ENCODE data around the gene NUDT1. TPM values are rescaled to one million over a fixed set of nuclear protein-coding genes. Genes with fewer than 3 reads are reported as not detected.
A peak's percentile ranks its signal among the peaks of the same experiment; 100 is the strongest.

The NUDT1 gene
- polyA plus RNA-seq, 2 donors, result 24.7 to 41.0 TPM

- Histone ChIP-seq H3K36me3 (ENCODE audit: control insufficient read depth in 2 of 2, insufficient read depth in 2 of 2, low read length in 1 of 2) (peaks cover 2 to 23% of the 10 kb centered on the region in 2 donors), H3K27me3 (ENCODE audit: control insufficient read depth in 1 of 2, insufficient read depth in 2 of 2, low read length in 2 of 2) (no peaks in the 10 kb centered on the region), H3K27ac (ENCODE audit: low read depth in 2 of 2, low read length in 1 of 2) (no peak overlapping the region), H3K9me3 (ENCODE audit: control insufficient read depth in 2 of 2, insufficient read depth in 1 of 2, low read depth in 1 of 2, low read length in 1 of 2) (no peaks in the 10 kb centered on the region), H3K4me1 (ENCODE audit: control insufficient read depth in 2 of 2, insufficient read depth in 2 of 2, low read length in 1 of 2) (peaks cover 0 to 11% of the 10 kb centered on the region in 2 donors), H3K4me3 (ENCODE audit: low read depth in 1 of 2, low read length in 2 of 2) (no peak overlapping the region)
- WGBS, 2 donors, result 93 to 95% methylated on average over 7 of the region's 7 CpGs
These were observed 12.6 kb upstream of the NUDT1 start for GRCh38 chr7:2229467-2229866.

GRCh38 chr7:2230226-2230625, 11.8 kb upstream of the NUDT1 start:
- WGBS, 2 donors, result 92 to 94% methylated on average over 8 of the region's 8 CpGs
- peaks cover 0 to 8% of the 10 kb centered on the region in 2 donors for H3K4me1 ChIP-seq (ENCODE audit: control insufficient read depth in 2 of 2, insufficient read depth in 2 of 2, low read length in 1 of 2)
- no peaks in the 10 kb centered on the region for H3K27me3 ChIP-seq (ENCODE audit: control insufficient read depth in 1 of 2, insufficient read depth in 2 of 2, low read length in 2 of 2)
- no peak overlapping the region for H3K27ac ChIP-seq (ENCODE audit: low read depth in 2 of 2, low read length in 1 of 2)
- no peak overlapping the region for H3K4me3 ChIP-seq (ENCODE audit: low read depth in 1 of 2, low read length in 2 of 2)
- no peaks in the 10 kb centered on the region for H3K9me3 ChIP-seq (ENCODE audit: control insufficient read depth in 2 of 2, insufficient read depth in 1 of 2, low read depth in 1 of 2, low read length in 1 of 2)
- H3K36me3 ChIP-seq (ENCODE audit: control insufficient read depth in 2 of 2, insufficient read depth in 2 of 2, low read length in 1 of 2), result peaks cover 6 to 26% of the 10 kb centered on the region in 2 donors

GRCh38 chr7:2230882-2231281, 11.1 kb upstream of the NUDT1 start:
- Histone ChIP-seq H3K36me3 (ENCODE audit: control insufficient read depth in 2 of 2, insufficient read depth in 2 of 2, low read length in 1 of 2) (peaks cover 6 to 25% of the 10 kb centered on the region in 2 donors), H3K4me1 (ENCODE audit: control insufficient read depth in 2 of 2, insufficient read depth in 2 of 2, low read length in 1 of 2) (peaks cover 0 to 4% of the 10 kb centered on the region in 2 donors), H3K27ac (ENCODE audit: low read depth in 2 of 2, low read length in 1 of 2) (no peak overlapping the region), H3K4me3 (ENCODE audit: low read depth in 1 of 2, low read length in 2 of 2) (no peak overlapping the region), H3K9me3 (ENCODE audit: control insufficient read depth in 2 of 2, insufficient read depth in 1 of 2, low read depth in 1 of 2, low read length in 1 of 2) (no peaks in the 10 kb centered on the region), H3K27me3 (ENCODE audit: control insufficient read depth in 1 of 2, insufficient read depth in 2 of 2, low read length in 2 of 2) (no peaks in the 10 kb centered on the region)
- 81 to 83% methylated on average over 9 of the region's 9 CpGs for WGBS, 2 donors

- Histone ChIP-seq H3K27me3 (ENCODE audit: control insufficient read depth in 1 of 2, insufficient read depth in 2 of 2, low read length in 2 of 2) (no peaks in the 10 kb centered on the region), H3K9me3 (ENCODE audit: control insufficient read depth in 2 of 2, insufficient read depth in 1 of 2, low read depth in 1 of 2, low read length in 1 of 2) (no peaks in the 10 kb centered on the region), H3K4me1 (ENCODE audit: control insufficient read depth in 2 of 2, insufficient read depth in 2 of 2, low read length in 1 of 2) (peaks cover 0 to 2% of the 10 kb centered on the region in 2 donors), H3K4me3 (ENCODE audit: low read depth in 1 of 2, low read length in 2 of 2) (peak overlapping the region; percentile 77 to 84), H3K36me3 (ENCODE audit: control insufficient read depth in 2 of 2, insufficient read depth in 2 of 2, low read length in 1 of 2) (peaks cover 6 to 28% of the 10 kb centered on the region in 2 donors), H3K27ac (ENCODE audit: low read depth in 2 of 2, low read length in 1 of 2) (peak overlapping the region in 1 of 2 donors; percentile 28)
- 2 to 3% methylated on average over 23 to 46 of the region's 46 CpGs for WGBS, 2 donors
These were observed 9.8 kb upstream of the NUDT1 start for GRCh38 chr7:2231992-2232765.

- WGBS, 2 donors, result 0 to 1% methylated on average over 62 to 63 of the region's 63 CpGs
- H3K4me3 ChIP-seq (ENCODE audit: low read depth in 1 of 2, low read length in 2 of 2), result peak within 1 kb of the TSS; percentile 77 to 84
- H3K9me3 ChIP-seq (ENCODE audit: control insufficient read depth in 2 of 2, insufficient read depth in 1 of 2, low read depth in 1 of 2, low read length in 1 of 2), result no peaks in the 10 kb centered on the region
- H3K27ac ChIP-seq (ENCODE audit: low read depth in 2 of 2, low read length in 1 of 2), result peak within 1 kb of the TSS; percentile 28 to 50
- peaks cover 6 to 27% of the 10 kb centered on the region in 2 donors for H3K36me3 ChIP-seq (ENCODE audit: control insufficient read depth in 2 of 2, insufficient read depth in 2 of 2, low read length in 1 of 2)
- peaks cover 0 to 2% of the 10 kb centered on the region in 2 donors for H3K4me1 ChIP-seq (ENCODE audit: control insufficient read depth in 2 of 2, insufficient read depth in 2 of 2, low read length in 1 of 2)
- H3K27me3 ChIP-seq (ENCODE audit: control insufficient read depth in 1 of 2, insufficient read depth in 2 of 2, low read length in 2 of 2), result no peaks in the 10 kb centered on the region
These were observed 9.1 kb upstream of the NUDT1 start, which contains the start of gene MAD1L1 for GRCh38 chr7:2232766-2233520. TSS of gene MAD1L1 (minus strand) at chr7:2232945. CDS start at chr7:2230133, 2,812 bp downstream.

GRCh38 chr7:2233926-2234325, 8.1 kb upstream of the NUDT1 start:
- H3K27me3 ChIP-seq (ENCODE audit: control insufficient read depth in 1 of 2, insufficient read depth in 2 of 2, low read length in 2 of 2), result no peaks in the 10 kb centered on the region
- 79 to 84% methylated on average over 3 of the region's 3 CpGs for WGBS, 2 donors
- H3K9me3 ChIP-seq (ENCODE audit: control insufficient read depth in 2 of 2, insufficient read depth in 1 of 2, low read depth in 1 of 2, low read length in 1 of 2), result no peaks in the 10 kb centered on the region
- no peak overlapping the region for H3K4me3 ChIP-seq (ENCODE audit: low read depth in 1 of 2, low read length in 2 of 2)
- H3K27ac ChIP-seq (ENCODE audit: low read depth in 2 of 2, low read length in 1 of 2), result no peak overlapping the region
- peaks cover 7 to 28% of the 10 kb centered on the region in 2 donors for H3K36me3 ChIP-seq (ENCODE audit: control insufficient read depth in 2 of 2, insufficient read depth in 2 of 2, low read length in 1 of 2)
- peaks cover 0 to 2% of the 10 kb centered on the region in 2 donors for H3K4me1 ChIP-seq (ENCODE audit: control insufficient read depth in 2 of 2, insufficient read depth in 2 of 2, low read length in 1 of 2)

GRCh38 chr7:2237109-2237602, 4.9 kb upstream of the NUDT1 start:
- Histone ChIP-seq H3K27me3 (ENCODE audit: control insufficient read depth in 1 of 2, insufficient read depth in 2 of 2, low read length in 2 of 2) (no peaks in the 10 kb centered on the region), H3K4me1 (ENCODE audit: control insufficient read depth in 2 of 2, insufficient read depth in 2 of 2, low read length in 1 of 2) (peaks cover 3% of the 10 kb centered on the region in 2 donors), H3K27ac (ENCODE audit: low read depth in 2 of 2, low read length in 1 of 2) (peak overlapping the region; percentile 43 to 77), H3K36me3 (ENCODE audit: control insufficient read depth in 2 of 2, insufficient read depth in 2 of 2, low read length in 1 of 2) (peaks cover 12 to 20% of the 10 kb centered on the region in 2 donors), H3K9me3 (ENCODE audit: control insufficient read depth in 2 of 2, insufficient read depth in 1 of 2, low read depth in 1 of 2, low read length in 1 of 2) (no peaks in the 10 kb centered on the region), H3K4me3 (ENCODE audit: low read depth in 1 of 2, low read length in 2 of 2) (no peak overlapping the region)
- 63 to 67% methylated on average over 12 of the region's 12 CpGs for WGBS, 2 donors

GRCh38 chr7:2239242-2239641, 2.8 kb upstream of the NUDT1 start:
- Histone ChIP-seq H3K27ac (ENCODE audit: low read depth in 2 of 2, low read length in 1 of 2) (no peak overlapping the region), H3K4me1 (ENCODE audit: control insufficient read depth in 2 of 2, insufficient read depth in 2 of 2, low read length in 1 of 2) (peaks cover 3 to 8% of the 10 kb centered on the region in 2 donors), H3K9me3 (ENCODE audit: control insufficient read depth in 2 of 2, insufficient read depth in 1 of 2, low read depth in 1 of 2, low read length in 1 of 2) (no peaks in the 10 kb centered on the region), H3K27me3 (ENCODE audit: control insufficient read depth in 1 of 2, insufficient read depth in 2 of 2, low read length in 2 of 2) (no peaks in the 10 kb centered on the region), H3K36me3 (ENCODE audit: control insufficient read depth in 2 of 2, insufficient read depth in 2 of 2, low read length in 1 of 2) (peaks cover 12 to 20% of the 10 kb centered on the region in 2 donors), H3K4me3 (ENCODE audit: low read depth in 1 of 2, low read length in 2 of 2) (no peak overlapping the region)
- WGBS, 2 donors, result 94 to 96% methylated on average over 17 of the region's 17 CpGs

GRCh38 chr7:2242541-2243429, 759 bp downstream of the NUDT1 start:
- 14 to 24% methylated on average over 21 of the region's 21 CpGs for WGBS, 2 donors
- Histone ChIP-seq H3K4me1 (ENCODE audit: control insufficient read depth in 2 of 2, insufficient read depth in 2 of 2, low read length in 1 of 2) (peaks cover 3 to 8% of the 10 kb centered on the region in 2 donors), H3K4me3 (ENCODE audit: low read depth in 1 of 2, low read length in 2 of 2) (peak overlapping the region; percentile 79 to 81), H3K9me3 (ENCODE audit: control insufficient read depth in 2 of 2, insufficient read depth in 1 of 2, low read depth in 1 of 2, low read length in 1 of 2) (no peaks in the 10 kb centered on the region), H3K27me3 (ENCODE audit: control insufficient read depth in 1 of 2, insufficient read depth in 2 of 2, low read length in 2 of 2) (no peaks in the 10 kb centered on the region), H3K36me3 (ENCODE audit: control insufficient read depth in 2 of 2, insufficient read depth in 2 of 2, low read length in 1 of 2) (peaks cover 5 to 10% of the 10 kb centered on the region in 2 donors), H3K27ac (ENCODE audit: low read depth in 2 of 2, low read length in 1 of 2) (peak overlapping the region in 1 of 2 donors; percentile 43)

Data from esophagus (tissue), 2 donors.